ENCODE results near the gene MCRS1.

The MCRS1 gene

GRCh38 chr12:49580572-49581535 lies 12.9 kb upstream of the MCRS1 start:
- peak; percentile 18 for DNase-seq

GRCh38 chr12:49578471-49579112 lies 10.7 kb upstream of the MCRS1 start:
- DNase-seq: no peak

DNA sequence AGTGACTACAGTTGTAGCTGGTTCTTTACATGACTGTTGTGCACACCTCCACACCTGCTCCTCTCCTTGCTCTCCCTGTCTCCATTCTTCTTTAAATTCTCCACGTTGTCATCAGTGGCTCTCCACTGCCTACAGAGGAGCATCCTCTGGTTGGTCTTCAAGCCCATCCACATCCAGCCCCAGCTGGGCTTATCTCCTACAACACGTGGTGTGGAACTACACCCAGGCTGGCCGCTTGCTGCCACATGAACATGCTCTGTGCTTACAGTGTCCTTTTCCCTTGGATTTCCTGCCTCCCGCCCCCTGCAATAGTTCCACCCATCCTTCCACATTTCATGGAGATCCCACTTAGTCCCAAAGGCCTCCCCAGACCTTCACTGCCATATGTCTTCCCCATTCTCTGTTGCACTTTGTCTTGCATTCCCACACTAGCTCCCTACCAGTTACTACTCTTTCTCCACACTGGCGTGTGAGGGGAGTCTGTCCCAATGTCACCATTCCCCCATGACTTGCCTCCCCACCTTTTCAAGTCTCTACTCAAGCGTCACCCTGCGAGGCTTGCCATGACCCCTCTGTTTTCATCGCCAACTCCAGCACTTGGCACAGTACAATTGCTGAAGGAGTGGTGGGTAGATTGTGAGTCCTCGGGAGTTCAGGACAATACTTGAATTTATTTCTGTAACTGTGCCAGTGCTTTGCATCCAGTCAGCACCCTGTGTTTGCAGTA lies 9.8 kb upstream of the MCRS1 start:
- no peak for DNase-seq

- DNase-seq: no peak
These were observed 660 bp upstream of the MCRS1 start for GRCh38 chr12:49568442-49569162.

DNA sequence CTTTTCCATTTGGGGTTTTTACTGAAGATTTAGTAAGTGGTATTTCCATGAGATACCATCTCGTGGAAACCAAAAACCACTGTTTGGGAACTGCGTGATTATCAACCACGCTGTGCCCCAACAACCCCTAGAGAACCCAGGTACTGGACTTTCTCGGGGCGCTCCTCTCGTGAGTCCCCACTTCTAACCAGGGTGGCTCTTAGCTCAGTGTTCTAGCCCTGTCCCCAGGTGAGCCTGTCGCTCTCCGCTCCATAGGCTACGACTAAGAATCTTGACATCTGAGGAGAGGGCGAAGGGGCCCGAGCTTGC lies 686 bp downstream of the MCRS1 start:
- DNase-seq: no peak

DNA sequence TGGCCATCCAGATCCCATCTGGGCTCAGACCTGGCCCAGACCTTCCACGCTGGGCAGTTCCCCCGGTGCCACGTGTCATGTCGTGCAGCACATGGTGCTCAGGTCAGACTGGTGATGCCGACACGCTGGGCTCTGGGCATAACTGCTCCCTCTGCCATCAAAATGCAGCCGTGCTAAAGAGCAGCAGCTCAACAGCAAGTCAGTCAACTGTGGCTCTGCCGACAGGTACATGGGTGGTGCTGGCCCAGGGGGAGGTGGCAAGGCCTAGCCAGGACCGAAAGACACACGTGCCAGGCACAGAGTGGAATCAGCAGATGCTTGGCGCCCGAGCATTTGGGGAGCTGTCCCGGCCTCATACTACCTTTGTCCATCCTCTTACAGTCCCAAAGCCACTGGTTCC lies 1.6 kb downstream of the MCRS1 start:
- no peak for DNase-seq

GRCh38 chr12:49565406-49566265 lies 2.3 kb downstream of the MCRS1 start:
- DNase-seq: no peak

- no peak for DNase-seq
These were observed 3.1 kb downstream of the MCRS1 start for GRCh38 chr12:49564686-49565405.

GRCh38 chr12:49563951-49564685 lies 3.8 kb downstream of the MCRS1 start:
- DNase-seq: no peak

DNA sequence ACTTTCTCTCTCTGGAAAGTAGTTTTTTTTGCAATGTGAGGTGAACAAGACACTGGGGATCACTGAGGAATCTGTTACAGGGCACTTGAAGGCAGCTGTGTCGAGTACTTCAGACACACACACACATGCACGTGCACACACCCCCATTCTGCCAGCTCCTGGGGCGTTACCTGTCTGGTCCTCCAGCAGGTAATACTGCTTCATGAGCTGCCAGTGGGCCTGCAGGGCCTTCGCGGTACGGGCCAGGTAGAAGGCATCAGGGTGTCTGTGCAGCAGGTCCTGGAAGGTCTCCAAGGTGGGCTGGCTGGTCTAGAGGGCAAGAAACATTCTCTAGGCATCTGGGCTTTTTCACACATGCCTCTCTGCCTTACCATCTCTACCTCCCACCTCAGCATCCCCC lies 5.1 kb downstream of the MCRS1 start:
- DNase-seq: no peak

- no peak for DNase-seq
These were observed 5.7 kb downstream of the MCRS1 start for GRCh38 chr12:49562233-49562632.

GRCh38 chr12:49560695-49561094 lies 7.2 kb downstream of the MCRS1 start:
- no peak for DNase-seq

GRCh38 chr12:49559011-49559675 lies 8.8 kb downstream of the MCRS1 start:
- no peak for DNase-seq

GRCh38 chr12:49558526-49558925 lies 9.4 kb downstream of the MCRS1 start:
- no peak for DNase-seq

DNA sequence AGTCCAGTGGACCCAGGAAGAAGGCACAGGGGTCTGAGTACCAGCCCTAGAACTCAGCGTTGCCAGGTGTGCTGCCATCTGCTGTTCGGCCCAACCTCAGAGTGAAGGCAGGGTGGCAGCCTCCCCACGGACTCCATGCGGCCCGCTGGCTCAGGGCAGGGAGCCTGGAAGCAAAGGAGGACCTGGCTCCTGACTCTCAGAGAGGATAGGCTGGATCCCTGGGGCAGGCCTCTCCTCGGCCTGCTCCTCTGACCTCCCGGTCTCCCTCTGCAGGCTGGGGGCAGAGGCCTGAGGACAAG lies 10.1 kb downstream of the MCRS1 start:
- DNase-seq: no peak

DNA sequence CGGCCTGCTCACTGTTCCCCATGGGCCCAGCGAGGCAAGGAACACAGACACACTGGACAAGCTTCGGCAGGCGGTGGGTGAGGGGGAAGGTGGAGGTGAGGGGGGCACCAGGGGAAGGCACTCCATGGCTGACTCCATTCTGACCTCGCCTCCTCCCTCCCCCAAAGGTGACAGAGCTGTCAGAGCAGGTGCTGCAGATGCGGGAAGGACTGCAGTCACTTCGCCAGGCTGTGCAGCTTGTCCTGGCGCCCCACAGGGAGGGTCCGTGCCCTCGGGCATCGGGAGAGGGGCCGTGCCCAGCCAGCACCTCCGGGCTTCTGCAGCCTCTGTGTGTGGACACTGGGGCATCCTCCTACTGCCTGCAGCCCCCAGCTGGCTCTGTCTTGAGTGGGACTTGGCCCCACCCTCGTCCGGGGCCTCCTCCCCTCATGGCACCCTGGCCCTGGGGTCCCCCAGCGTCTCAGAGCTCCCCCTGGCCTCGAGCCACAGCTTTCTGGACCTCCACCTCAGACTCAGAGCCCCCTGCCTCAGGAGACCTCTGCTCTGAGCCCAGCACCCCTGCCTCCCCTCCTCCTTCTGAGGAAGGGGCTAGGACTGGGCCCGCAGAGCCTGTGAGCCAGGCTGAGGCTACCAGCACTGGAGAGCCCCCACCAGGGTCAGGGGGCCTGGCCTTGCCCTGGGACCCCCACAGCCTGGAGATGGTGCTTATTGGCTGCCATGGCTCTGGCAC lies 10.6 kb downstream of the MCRS1 start:
- DNase-seq: no peak

GRCh38 chr12:49556391-49557186 lies 11.4 kb downstream of the MCRS1 start:
- no peak for DNase-seq

- DNase-seq: no peak
These were observed 12.1 kb downstream of the MCRS1 start for GRCh38 chr12:49555631-49556390.

All from NCI-H524 treated with DMSO at 0.1 percent for 48 hours (cell line).